PC-3 (cell line): ENCODE data around the gene PAPSS1. TPM values are rescaled to one million over a fixed set of nuclear protein-coding genes. Genes with fewer than 3 reads are reported as not detected.
"Not testable (repeated sequence)": the region's sequence is repeated elsewhere in the genome, so short reads cannot be mapped to it uniquely, and the experiment has no call there.

Experiments used
- ATAC-seq: fragments of 200-7000 bp; cut with Tn5 transposase; 2 replicates; pipeline ENCODE4 v1.9.1; 2020; ENCODE audit warnings: mild to moderate bottlenecking, moderate library complexity
- BruUV-seq: library from RNA; stranded (reverse); fragments of 400-500 nt; replicated peaks from 2 replicates; lab custom pipeline; 2021; lab: Mats Ljungman, UMichigan
- CTCF ChIA-PET: fragments of 300-600 bp; sonication (Branson Sonifier 250); formaldehyde crosslinking; loops from one replicate; lab custom pipeline; 2022; ENCODE audit warnings: antibody characterized with exemption; lab: Charles Lee
- POLR2A ChIA-PET: fragments of 300-600 bp; sonication (Branson Sonifier 250); formaldehyde crosslinking; loops from one replicate; lab custom pipeline; 2022; ENCODE audit warnings: antibody characterized with exemption; ENCODE audit not compliant: unreplicated experiment; lab: Charles Lee
- DNase-seq: peaks from one replicate; pipeline ENCODE4 v3.0.0-alpha.2; 2015
- H2AFZ ChIP-seq: fragments of 300-600 bp; sonication (generic); 2 replicates; pipeline ENCODE4 v1.6.0; 2016; ENCODE audit warnings: antibody characterized with exemption, low read length
- H3F3A ChIP-seq: fragments of 300-600 bp; sonication (generic); one replicate; pipeline ENCODE4 v1.6.0; 2017; ENCODE audit warnings: antibody characterized with exemption, low read length, control low read depth, mild to moderate bottlenecking; ENCODE audit not compliant: unreplicated experiment
- H3K27ac ChIP-seq: fragments of 300-600 bp; sonication (generic); 2 replicates; pipeline ENCODE4 v1.5.1; 2016; ENCODE audit warnings: mild to moderate bottlenecking, low read length
- H3K27me3 ChIP-seq: fragments of 300-600 bp; sonication (generic); 2 replicates; pipeline ENCODE4 v1.6.1; 2016; ENCODE audit warnings: low read length, mixed read lengths
- H3K36me3 ChIP-seq: fragments of 300-600 bp; sonication (generic); 2 replicates; pipeline ENCODE4 v1.6.1; 2016; ENCODE audit warnings: low read depth, mixed run types, low read length, mixed read lengths
- H3K4me1 ChIP-seq: fragments of 300-600 bp; sonication (generic); 2 replicates; pipeline ENCODE4 v1.5.1; 2016; ENCODE audit warnings: low read length; ENCODE audit not compliant: insufficient read depth
- H3K4me2 ChIP-seq: fragments of 300-600 bp; sonication (generic); 2 replicates; pipeline ENCODE4 v1.6.0; 2016; ENCODE audit warnings: low read length
- H3K4me3 ChIP-seq: fragments of 300-600 bp; sonication (generic); 2 replicates; pipeline ENCODE4 v1.5.1; 2016; ENCODE audit warnings: mild to moderate bottlenecking, low read length, mixed read lengths
- H3K79me2 ChIP-seq: fragments of 300-600 bp; sonication (generic); 2 replicates; pipeline ENCODE4 v1.6.1; 2017; ENCODE audit warnings: low read length, mixed read lengths
- H3K9ac ChIP-seq: fragments of 300-600 bp; sonication (generic); 2 replicates; pipeline ENCODE4 v1.6.0; 2016; ENCODE audit warnings: mild to moderate bottlenecking, low read length
- H3K9me2 ChIP-seq: fragments of 300-600 bp; sonication (generic); replicated peaks from 2 replicates; pipeline ENCODE4 v1.6.1; 2016; ENCODE audit warnings: mixed run types, low read length, mixed read lengths
- H3K9me3 ChIP-seq: fragments of 300-600 bp; sonication (generic); 2 replicates; pipeline ENCODE4 v1.6.1; 2016; ENCODE audit warnings: low read length, mixed read lengths
- H4K20me1 ChIP-seq: fragments of 300-600 bp; sonication (generic); 2 replicates; pipeline ENCODE4 v1.6.1; 2016; ENCODE audit warnings: low read length, mixed read lengths
- EZH2 ChIP-seq: fragments of 300-600 bp; sonication (generic); IDR thresholded peaks from one replicate; pipeline ENCODE4 v1.6.1; 2017; ENCODE audit warnings: antibody characterized with exemption, mild to moderate bottlenecking, low read length; ENCODE audit not compliant: unreplicated experiment
- EZH2phosphoT487 ChIP-seq: fragments of 300-600 bp; sonication (generic); IDR thresholded peaks from 2 replicates; pipeline ENCODE4 v1.6.1; 2018; ENCODE audit warnings: mild to moderate bottlenecking, antibody characterized with exemption, low read length, borderline replicate concordance
- intact Hi-C: fragments of 100-400 bp; cut with micrococcal nuclease; formaldehyde crosslinking; loops from 2 replicates; pipeline ENCODE4 v1.9.0; 2023
- total RNA-seq: library from RNA; depleted of rRNA; stranded (reverse); fragments of >200 nt; gene quantifications from 2 replicates; pipeline ENCODE4 v1.2.3, GENCODE V29; 2014
- TF ChIP-seq, protein P1 (sequence below): fragments of 300-600 bp; sonication (generic); conservative IDR thresholded peaks from 2 replicates; pipeline ENCODE4 v1.5.1; 2017; ENCODE audit warnings: antibody characterized with exemption, low read depth, mild to moderate bottlenecking, low read length

Gene PAPSS1
- total RNA-seq, 1 experiment from 2014 or later: 28.0 TPM

DNA sequence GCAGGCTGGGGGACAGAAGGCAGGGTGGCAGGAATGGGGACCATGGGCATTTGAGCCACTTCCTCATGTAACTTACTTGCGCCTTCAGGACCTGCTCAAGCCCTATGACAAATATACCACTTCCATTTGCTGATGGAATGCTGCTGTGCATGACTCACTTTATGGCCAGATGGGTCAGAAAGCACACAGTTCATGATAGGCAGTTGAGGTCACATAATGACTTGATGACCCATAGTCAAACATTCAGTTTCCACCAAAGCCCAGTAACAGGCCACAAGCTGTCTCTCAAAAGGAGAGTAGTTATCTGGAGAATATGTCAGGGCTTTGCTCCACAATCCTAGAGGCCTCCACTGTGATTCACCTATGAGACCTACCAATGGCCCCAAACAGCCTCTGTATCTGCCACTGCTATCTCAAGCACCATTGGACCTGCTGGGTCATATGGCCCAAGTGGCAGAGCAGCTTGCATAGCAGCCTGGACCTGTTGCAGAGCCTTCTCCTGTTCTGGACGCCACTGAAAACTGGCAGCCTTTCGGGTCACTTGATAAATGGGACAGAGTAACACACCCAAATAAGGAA, 5.3 kb upstream of the PAPSS1 start:
- no peaks in the 10 kb centered on the region for H3K9me2 ChIP-seq
- H3K27ac ChIP-seq: peak overlapping the region; percentile 53
- no peak overlapping the region for H2AFZ ChIP-seq
- TF ChIP-seq EZH2: no peak
- no peak for TF ChIP-seq EZH2phosphoT487
- TF ChIP-seq, protein P1, sequence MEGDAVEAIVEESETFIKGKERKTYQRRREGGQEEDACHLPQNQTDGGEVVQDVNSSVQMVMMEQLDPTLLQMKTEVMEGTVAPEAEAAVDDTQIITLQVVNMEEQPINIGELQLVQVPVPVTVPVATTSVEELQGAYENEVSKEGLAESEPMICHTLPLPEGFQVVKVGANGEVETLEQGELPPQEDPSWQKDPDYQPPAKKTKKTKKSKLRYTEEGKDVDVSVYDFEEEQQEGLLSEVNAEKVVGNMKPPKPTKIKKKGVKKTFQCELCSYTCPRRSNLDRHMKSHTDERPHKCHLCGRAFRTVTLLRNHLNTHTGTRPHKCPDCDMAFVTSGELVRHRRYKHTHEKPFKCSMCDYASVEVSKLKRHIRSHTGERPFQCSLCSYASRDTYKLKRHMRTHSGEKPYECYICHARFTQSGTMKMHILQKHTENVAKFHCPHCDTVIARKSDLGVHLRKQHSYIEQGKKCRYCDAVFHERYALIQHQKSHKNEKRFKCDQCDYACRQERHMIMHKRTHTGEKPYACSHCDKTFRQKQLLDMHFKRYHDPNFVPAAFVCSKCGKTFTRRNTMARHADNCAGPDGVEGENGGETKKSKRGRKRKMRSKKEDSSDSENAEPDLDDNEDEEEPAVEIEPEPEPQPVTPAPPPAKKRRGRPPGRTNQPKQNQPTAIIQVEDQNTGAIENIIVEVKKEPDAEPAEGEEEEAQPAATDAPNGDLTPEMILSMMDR: no peak
- no peaks in the 10 kb centered on the region for H3F3A ChIP-seq
- H3K9ac ChIP-seq: no peak overlapping the region
- H3K4me1 ChIP-seq: peaks cover 14% of the 10 kb centered on the region
- H3K36me3 ChIP-seq: no peaks in the 10 kb centered on the region
- POLR2A ChIA-PET: no interaction called here
- H3K4me3 ChIP-seq: no peak overlapping the region
- no peaks in the 10 kb centered on the region for H4K20me1 ChIP-seq
- no TSS peak for BruUV-seq
- no peak overlapping the region for H3K4me2 ChIP-seq
- DNase-seq: peak; percentile 61
- CTCF ChIA-PET: no interaction called here
- no peaks in the 10 kb centered on the region for H3K27me3 ChIP-seq
- intact Hi-C loops: no loop called here
- no peaks in the 10 kb centered on the region for H3K79me2 ChIP-seq
- H3K9me3 ChIP-seq: no peaks in the 10 kb centered on the region
- ATAC-seq: no peak

GRCh38 chr4:107723331-107723730, 3.3 kb upstream of the PAPSS1 start:
- H3K4me2 ChIP-seq, H3K9ac ChIP-seq, H2AFZ ChIP-seq, H3K4me3 ChIP-seq, DNase-seq, BruUV-seq, POLR2A ChIA-PET, H3F3A ChIP-seq, H3K9me2 ChIP-seq, H3K27me3 ChIP-seq, H3K36me3 ChIP-seq, ATAC-seq, CTCF ChIA-PET, intact Hi-C loops, H4K20me1 ChIP-seq, H3K9me3 ChIP-seq, H3K27ac ChIP-seq: not testable (repeated sequence)
- H3K79me2 ChIP-seq: peaks cover 15% of the 10 kb centered on the region
- peaks cover 21% of the 10 kb centered on the region for H3K4me1 ChIP-seq

- Histone ChIP-seq H3K27ac (no peak overlapping the region), H3K27me3 (no peaks in the 10 kb centered on the region), H4K20me1 (0 out of 2 replicates have a peak, but pooled peaks cover 4% of the 10 kb centered on the region), H3F3A (no peaks in the 10 kb centered on the region), H3K4me2 (no peak overlapping the region), H3K9me3 (no peaks in the 10 kb centered on the region), H3K4me3 (no peak overlapping the region), H3K9ac (no peak overlapping the region), H3K36me3 (0 out of 2 replicates have a peak, but pooled peaks cover 3% of the 10 kb centered on the region), H3K9me2 (no peaks in the 10 kb centered on the region), H3K79me2 (peaks cover 32% of the 10 kb centered on the region), H3K4me1 (peaks cover 34% of the 10 kb centered on the region), H2AFZ (no peak overlapping the region)
- BruUV-seq: no TSS peak
- no peak for DNase-seq
- TF ChIP-seq EZH2: no peak
- TF ChIP-seq EZH2phosphoT487: no peak
- TF ChIP-seq, protein P1: no peak
- ChIA-PET CTCF (no interaction called here), POLR2A (no interaction called here)
- intact Hi-C loops: no loop called here
- ATAC-seq: no peak
Observed at GRCh38 chr4:107721436-107722100, 1.5 kb upstream of the PAPSS1 start.
